ENCODE measurements around the gene PSME4. TPM values are rescaled to one million over a fixed set of nuclear protein-coding genes. Genes with fewer than 3 reads are reported as not detected.

PSME4 gene
- total RNA-seq, result 63.6 TPM
- long read RNA-seq, full-length matches to known transcripts, result 1 of 19 reads
- long read RNA-seq, partial matches to known transcripts, result 13 of 19 reads
- long read RNA-seq, other reads (novel, unspliced or antisense), result 5 of 19 reads

- H3K4me1 ChIP-seq, result peaks cover 58% of the 10 kb centered on the region
- H3K9me3 ChIP-seq (replicated peaks), result no peaks in the 10 kb centered on the region
- intact Hi-C loops (cut with micrococcal nuclease), result no loop called here
- no peak for TF ChIP-seq CTCF (IDR thresholded peaks at IDR 0.05; ENCODE audit: borderline replicate concordance)
- peak within 1 kb of the TSS; percentile 98 for H3K4me3 ChIP-seq
- DNase-seq, result peak; percentile 96
- no peaks in the 10 kb centered on the region for H3K27me3 ChIP-seq (ENCODE audit: low read depth)
- peaks cover 21% of the 10 kb centered on the region for H3K36me3 ChIP-seq
- H3K27ac ChIP-seq (replicated peaks), result peak within 1 kb of the TSS; percentile 97
Observed at GRCh38 chr2:53970724-53971602, at the start of gene PSME4. PSME4 (minus strand) TSS chr2:53970993; CDS start chr2:53970784, 209 bp downstream.

GRCh38 chr2:54015798-54016699, 45.3 kb upstream of the PSME4 start:
- H3K9me3 ChIP-seq (replicated peaks), result peaks cover 10% of the 10 kb centered on the region
- no peaks in the 10 kb centered on the region for H3K27me3 ChIP-seq (ENCODE audit: low read depth)
- H3K4me1 ChIP-seq, result peaks cover 7% of the 10 kb centered on the region
- H3K36me3 ChIP-seq, result peaks cover 4% of the 10 kb centered on the region
- no peak for TF ChIP-seq CTCF (IDR thresholded peaks at IDR 0.05; ENCODE audit: borderline replicate concordance)
- H3K4me3 ChIP-seq, result no peak overlapping the region
- H3K27ac ChIP-seq (replicated peaks), result peak overlapping the region; percentile 22
- intact Hi-C loops (cut with micrococcal nuclease), result no loop called here
- no peak for DNase-seq

- H3K4me1 ChIP-seq, result peaks cover 7% of the 10 kb centered on the region
- H3K9me3 ChIP-seq (replicated peaks), result no peaks in the 10 kb centered on the region
- DNase-seq, result no peak
- no peaks in the 10 kb centered on the region for H3K27me3 ChIP-seq (ENCODE audit: low read depth)
- no peaks in the 10 kb centered on the region for H3K36me3 ChIP-seq
- intact Hi-C loops (cut with micrococcal nuclease), result no loop called here
- no peak overlapping the region for H3K4me3 ChIP-seq
- no peak for TF ChIP-seq CTCF (IDR thresholded peaks at IDR 0.05; ENCODE audit: borderline replicate concordance)
- H3K27ac ChIP-seq (replicated peaks), result no peak overlapping the region
Observed at GRCh38 chr2:54013996-54014395, 43.2 kb upstream of the PSME4 start.

GRCh38 chr2:54012538-54013141, 41.8 kb upstream of the PSME4 start:
- Histone ChIP-seq H3K4me3 (no peak overlapping the region), H3K27me3 (ENCODE audit: low read depth) (no peaks in the 10 kb centered on the region), H3K9me3 (replicated peaks) (no peaks in the 10 kb centered on the region), H3K4me1 (peaks cover 7% of the 10 kb centered on the region), H3K27ac (replicated peaks) (no peak overlapping the region), H3K36me3 (no peaks in the 10 kb centered on the region)
- no peak for DNase-seq
- intact Hi-C loops (cut with micrococcal nuclease), result no loop called here
- no peak for TF ChIP-seq CTCF (IDR thresholded peaks at IDR 0.05; ENCODE audit: borderline replicate concordance)

- Histone ChIP-seq H3K36me3 (no peaks in the 10 kb centered on the region), H3K9me3 (replicated peaks) (no peaks in the 10 kb centered on the region), H3K27me3 (ENCODE audit: low read depth) (no peaks in the 10 kb centered on the region), H3K4me1 (no peaks in the 10 kb centered on the region), H3K27ac (replicated peaks) (no peak overlapping the region), H3K4me3 (no peak overlapping the region)
- TF ChIP-seq CTCF (IDR thresholded peaks at IDR 0.05; ENCODE audit: borderline replicate concordance), result no peak
- intact Hi-C loops (cut with micrococcal nuclease), result no loop called here
- DNase-seq, result no peak
Observed at GRCh38 chr2:54009549-54009948, 38.8 kb upstream of the PSME4 start.

Measured in left ventricle myocardium inferior (tissue), 1 donor.